ENCODE measurements around the gene RHOF.

The RHOF gene

DNA sequence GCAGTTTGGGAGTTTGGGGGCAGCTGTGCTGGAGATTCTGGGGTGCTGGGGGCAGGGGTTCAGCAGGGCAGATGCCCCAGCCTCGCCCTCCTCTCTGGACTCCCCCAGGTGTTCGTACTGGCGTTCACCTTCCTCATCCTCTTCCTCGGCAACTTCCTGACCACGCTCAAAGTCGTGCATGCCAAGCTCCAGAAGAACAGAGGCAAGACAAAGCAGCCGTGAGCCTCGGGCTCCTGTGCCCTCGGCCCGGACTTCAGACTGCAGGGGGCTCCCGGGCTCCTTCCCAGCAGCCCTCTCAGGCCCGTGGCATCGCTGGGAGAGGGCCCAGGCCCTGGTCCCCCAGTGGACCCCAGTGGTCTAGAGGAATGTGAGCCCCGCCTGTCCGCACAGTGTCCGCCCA, 18.0 kb downstream of the RHOF start:
- TF ChIP-seq CTCF (IDR thresholded peaks at IDR 0.05; ENCODE audit: low read depth, low read length) (no peak), MAX (IDR thresholded peaks at IDR 0.05; ENCODE audit: low read depth, low read length) (no peak), MYC (IDR thresholded peaks at IDR 0.05; ENCODE audit: low read depth, low read length) (no peak), POLR2A (IDR thresholded peaks at IDR 0.05; ENCODE audit: extremely low read depth, insufficient read length) (no peak)
- no peak overlapping the region for H3K4me3 ChIP-seq (ENCODE audit: low read depth, low read length)
- no peak for DNase-seq (ENCODE audit: low read depth)

DNA sequence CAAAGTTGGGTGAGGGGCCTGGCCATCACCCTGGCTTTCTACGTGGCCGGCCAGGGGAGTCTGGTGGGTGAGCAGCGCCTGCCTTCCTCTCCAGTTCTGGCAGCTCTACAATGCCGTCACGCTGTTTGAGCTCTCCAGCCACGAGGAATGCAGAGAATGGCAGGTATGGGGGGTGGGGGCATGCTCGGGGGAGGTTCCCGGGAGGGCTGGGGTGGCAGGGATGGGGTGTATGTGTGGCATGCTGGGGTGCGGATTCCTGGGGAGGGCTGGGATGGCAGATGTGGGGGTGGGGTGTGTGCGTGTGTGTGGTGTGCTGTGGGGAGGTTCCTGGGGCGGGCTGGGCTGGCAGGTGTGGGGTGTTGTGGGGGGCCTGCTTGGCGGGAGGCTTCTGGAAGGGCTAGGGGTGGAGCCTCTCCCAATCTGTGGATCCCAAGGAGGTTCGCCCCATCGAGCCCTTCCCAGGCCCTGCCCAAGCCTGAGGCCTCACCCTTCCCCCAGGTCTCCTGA, 18.5 kb downstream of the RHOF start:
- DNase-seq (ENCODE audit: low read depth): no peak
- TF ChIP-seq MYC (IDR thresholded peaks at IDR 0.05; ENCODE audit: low read depth, low read length) (no peak), MAX (IDR thresholded peaks at IDR 0.05; ENCODE audit: low read depth, low read length) (no peak), CTCF (IDR thresholded peaks at IDR 0.05; ENCODE audit: low read depth, low read length) (no peak), POLR2A (IDR thresholded peaks at IDR 0.05; ENCODE audit: extremely low read depth, insufficient read length) (no peak)

DNA sequence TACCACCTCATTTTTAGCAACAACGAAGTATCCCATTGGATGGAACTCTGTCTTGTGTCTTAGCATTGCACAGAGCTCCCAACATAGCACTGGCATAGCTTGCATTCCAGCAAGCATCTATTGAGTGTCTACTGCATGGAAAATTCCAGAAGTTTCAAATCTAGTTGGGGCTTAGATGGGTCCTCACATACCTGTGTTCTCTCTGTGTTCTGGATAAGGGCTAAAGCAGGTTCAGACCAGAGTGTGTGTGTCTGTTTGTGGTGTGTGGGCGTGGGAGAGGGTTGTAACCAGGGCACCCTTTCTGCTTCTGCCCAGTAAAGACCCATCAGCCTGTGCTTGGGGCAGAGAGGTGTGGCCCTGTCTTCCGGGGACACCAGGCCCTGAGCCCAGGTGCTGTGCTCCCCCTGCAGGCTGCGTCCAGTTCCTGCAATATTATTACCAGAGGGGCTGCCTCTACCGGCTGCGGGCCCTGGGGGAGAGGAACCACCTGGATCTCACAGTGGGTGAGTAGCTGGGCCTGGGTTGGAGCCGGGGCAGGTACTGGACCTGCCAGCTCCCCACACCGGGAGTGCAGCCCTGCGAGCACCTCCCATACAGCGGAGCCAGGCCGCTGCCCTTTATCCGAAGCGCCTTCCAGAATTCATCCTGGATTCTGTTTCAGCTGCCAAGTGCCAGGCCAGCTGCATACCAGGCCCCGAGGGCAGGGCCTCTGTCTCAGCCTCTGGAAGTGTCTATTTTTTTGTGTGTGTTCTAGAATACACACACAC, 20.3 kb downstream of the RHOF start:
- TF ChIP-seq POLR2A (IDR thresholded peaks at IDR 0.05; ENCODE audit: extremely low read depth, insufficient read length) (no peak), MYC (IDR thresholded peaks at IDR 0.05; ENCODE audit: low read depth, low read length) (0 out of 2 replicates have a peak, but pooled peaks have one; percentile 55), CTCF (IDR thresholded peaks at IDR 0.05; ENCODE audit: low read depth, low read length) (peak; percentile 93), MAX (IDR thresholded peaks at IDR 0.05; ENCODE audit: low read depth, low read length) (peak; percentile 51; the same call in 1 of the 2 replicates)
- no peak overlapping the region for H3K4me3 ChIP-seq (ENCODE audit: low read depth, low read length)
- DNase-seq (ENCODE audit: low read depth): peak; percentile 91

More for the DNA sequence above, 18.5 kb downstream of the RHOF start:
- H3K4me3 ChIP-seq (ENCODE audit: low read depth, low read length): no peak overlapping the region

- DNase-seq (ENCODE audit: low read depth): no peak
- no peak overlapping the region for H3K4me3 ChIP-seq (ENCODE audit: low read depth, low read length)
- TF ChIP-seq MAX (IDR thresholded peaks at IDR 0.05; ENCODE audit: low read depth, low read length) (no peak), POLR2A (IDR thresholded peaks at IDR 0.05; ENCODE audit: extremely low read depth, insufficient read length) (no peak), MYC (IDR thresholded peaks at IDR 0.05; ENCODE audit: low read depth, low read length) (no peak), CTCF (IDR thresholded peaks at IDR 0.05; ENCODE audit: low read depth, low read length) (no peak)
These were observed 22.5 kb downstream of the RHOF start for GRCh38 chr12:121770813-121771625.

DNA sequence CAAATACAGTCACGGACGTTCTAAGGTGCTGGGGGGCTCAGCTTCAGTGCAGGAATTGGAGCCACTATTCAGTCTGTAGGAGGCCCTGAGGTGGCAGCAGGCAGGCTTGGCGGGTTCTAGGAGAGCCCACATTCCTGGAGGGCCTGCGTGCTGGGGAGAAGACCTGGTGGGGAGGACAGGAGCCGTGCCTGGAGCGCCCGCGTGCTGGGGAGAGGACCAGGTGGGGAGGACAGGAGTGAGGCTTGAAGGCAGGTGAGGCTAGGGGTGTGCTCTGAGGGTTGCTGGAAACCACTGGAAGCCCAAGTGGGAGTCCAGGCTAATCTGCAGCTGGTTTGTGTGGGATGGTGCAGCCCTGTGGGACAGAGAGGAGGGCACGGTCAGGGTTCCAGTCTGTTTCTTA, 23.1 kb downstream of the RHOF start:
- H3K4me3 ChIP-seq (ENCODE audit: low read depth, low read length): no peak overlapping the region
- no peak for DNase-seq (ENCODE audit: low read depth)
- no peak for TF ChIP-seq POLR2A (IDR thresholded peaks at IDR 0.05; ENCODE audit: extremely low read depth, insufficient read length)
- TF ChIP-seq CTCF (IDR thresholded peaks at IDR 0.05; ENCODE audit: low read depth, low read length): no peak
- no peak for TF ChIP-seq MYC (IDR thresholded peaks at IDR 0.05; ENCODE audit: low read depth, low read length)
- TF ChIP-seq MAX (IDR thresholded peaks at IDR 0.05; ENCODE audit: low read depth, low read length): no peak
